ENCODE measurements around the gene KIAA1671. TPM values are rescaled to one million over a fixed set of nuclear protein-coding genes. Genes with fewer than 3 reads are reported as not detected.

KIAA1671 gene
- total RNA-seq, 1 donor from 2014 or later = 62.1 TPM

- Mint-ChIP-seq H3K4me3 (ENCODE audit: low read depth) (no peak overlapping the region), H3K27me3 (no peaks in the 10 kb centered on the region), H3K9me3 (ENCODE audit: low read depth) (no peaks in the 10 kb centered on the region), H3K4me1 (ENCODE audit: low read depth) (no peaks in the 10 kb centered on the region), H3K27ac (no peak overlapping the region), H3K36me3 (ENCODE audit: insufficient read depth) (peaks cover 1% of the 10 kb centered on the region)
- DNase-seq (ENCODE audit: low spot score, unreplicated experiment) = no peak
- no peak for TF ChIP-seq CTCF (IDR thresholded peaks at IDR 0.05; ENCODE audit: unreplicated experiment)
These were observed 139.6 kb downstream of the KIAA1671 start for GRCh38 chr22:25092119-25092518.

DNA sequence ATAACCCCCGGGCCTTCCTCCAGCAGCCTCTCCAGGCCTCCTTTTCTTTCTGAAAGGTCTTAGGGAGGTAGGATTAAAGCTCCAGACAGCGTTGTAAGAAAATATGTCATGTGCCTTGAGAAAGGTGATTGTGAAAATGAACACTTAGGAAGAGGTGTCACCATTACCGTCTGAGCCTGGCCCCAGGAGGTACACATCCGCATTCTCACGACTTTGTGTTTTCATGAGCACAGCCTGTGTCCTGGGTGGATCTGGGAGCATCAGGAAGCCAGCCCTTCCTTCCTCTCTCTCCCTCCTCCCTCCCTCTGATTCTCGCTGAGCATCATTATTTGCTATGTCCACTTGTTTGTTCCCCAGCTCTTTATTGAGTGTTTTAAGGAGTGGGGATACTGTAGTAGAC, 142.1 kb downstream of the KIAA1671 start:
- DNase-seq (ENCODE audit: low spot score, unreplicated experiment) = no peak
- Mint-ChIP-seq H3K4me3 (ENCODE audit: low read depth) (no peak overlapping the region), H3K4me1 (ENCODE audit: low read depth) (no peaks in the 10 kb centered on the region), H3K27ac (no peak overlapping the region), H3K27me3 (no peaks in the 10 kb centered on the region), H3K9me3 (ENCODE audit: low read depth) (no peaks in the 10 kb centered on the region), H3K36me3 (ENCODE audit: insufficient read depth) (peaks cover 1% of the 10 kb centered on the region)
- TF ChIP-seq CTCF (IDR thresholded peaks at IDR 0.05; ENCODE audit: unreplicated experiment) = no peak

GRCh38 chr22:25095869-25096268, 143.4 kb downstream of the KIAA1671 start:
- Mint-ChIP-seq H3K36me3 (ENCODE audit: insufficient read depth) (no peaks in the 10 kb centered on the region), H3K27me3 (no peaks in the 10 kb centered on the region), H3K9me3 (ENCODE audit: low read depth) (no peaks in the 10 kb centered on the region), H3K4me1 (ENCODE audit: low read depth) (peaks cover 3% of the 10 kb centered on the region), H3K27ac (no peak overlapping the region), H3K4me3 (ENCODE audit: low read depth) (no peak overlapping the region)
- no peak for TF ChIP-seq CTCF (IDR thresholded peaks at IDR 0.05; ENCODE audit: unreplicated experiment)
- no peak for DNase-seq (ENCODE audit: low spot score, unreplicated experiment)

- H3K36me3 Mint-ChIP-seq (ENCODE audit: insufficient read depth) = no peaks in the 10 kb centered on the region
- TF ChIP-seq CTCF (IDR thresholded peaks at IDR 0.05; ENCODE audit: unreplicated experiment) = no peak
- no peak overlapping the region for H3K4me3 Mint-ChIP-seq (ENCODE audit: low read depth)
- no peak for DNase-seq (ENCODE audit: low spot score, unreplicated experiment)
- H3K4me1 Mint-ChIP-seq (ENCODE audit: low read depth) = peaks cover 4% of the 10 kb centered on the region
- no peaks in the 10 kb centered on the region for H3K27me3 Mint-ChIP-seq
- no peaks in the 10 kb centered on the region for H3K9me3 Mint-ChIP-seq (ENCODE audit: low read depth)
- H3K27ac Mint-ChIP-seq = no peak overlapping the region
These were observed 144.3 kb downstream of the KIAA1671 start for GRCh38 chr22:25096638-25097405.

GRCh38 chr22:25098445-25099081, 146.0 kb downstream of the KIAA1671 start:
- H3K36me3 Mint-ChIP-seq (ENCODE audit: insufficient read depth) = no peaks in the 10 kb centered on the region
- H3K27ac Mint-ChIP-seq = no peak overlapping the region
- H3K4me3 Mint-ChIP-seq (ENCODE audit: low read depth) = no peak overlapping the region
- no peaks in the 10 kb centered on the region for H3K9me3 Mint-ChIP-seq (ENCODE audit: low read depth)
- no peak for DNase-seq (ENCODE audit: low spot score, unreplicated experiment)
- H3K27me3 Mint-ChIP-seq = no peaks in the 10 kb centered on the region
- no peak for TF ChIP-seq CTCF (IDR thresholded peaks at IDR 0.05; ENCODE audit: unreplicated experiment)
- H3K4me1 Mint-ChIP-seq (ENCODE audit: low read depth) = peaks cover 4% of the 10 kb centered on the region
